Liver (tissue), 9 donors: ENCODE measurements around the gene TANGO6. TPM values are rescaled to one million over a fixed set of nuclear protein-coding genes. Genes with fewer than 3 reads are reported as not detected.

Source experiments
- DNase-seq: peaks from one replicate; pipeline ENCODE4 v3.0.0-alpha.2; 2017; ENCODE audit warnings: low spot score
- H3K27ac ChIP-seq, 2 donors: one replicate each; pipeline ENCODE4 v1.7.0; 2013; ENCODE audit warnings: inconsistent platforms in 2 of 2, low read length in 2 of 2, control low read depth in 1 of 2, low read depth in 1 of 2, mild to moderate bottlenecking in 1 of 2
- H3K27me3 ChIP-seq, 4 donors: one replicate each; pipeline versions ENCODE4 v1.6.1 to v1.7.0; 2013; ENCODE audit warnings: low read length in 3 of 4, inconsistent platforms in 1 of 4, mild to moderate bottlenecking in 1 of 4, moderate library complexity in 1 of 4; ENCODE audit not compliant: control insufficient read depth in 4 of 4, insufficient read depth in 4 of 4
- H3K36me3 ChIP-seq, 4 donors: one replicate each; pipeline versions ENCODE4 v1.6.1 to v1.7.0; 2013; ENCODE audit warnings: low read length in 3 of 4, mild to moderate bottlenecking in 3 of 4, low read depth in 1 of 4, moderate library complexity in 1 of 4; ENCODE audit not compliant: control insufficient read depth in 4 of 4, insufficient read depth in 3 of 4
- H3K4me1 ChIP-seq, 4 donors: one replicate each; pipeline versions ENCODE4 v1.6.1 to v1.7.0; 2013; ENCODE audit warnings: low read length in 3 of 4, mild to moderate bottlenecking in 3 of 4, moderate library complexity in 1 of 4; ENCODE audit not compliant: control insufficient read depth in 4 of 4, insufficient read depth in 4 of 4
- H3K4me3 ChIP-seq, 3 donors: one replicate each; pipeline versions ENCODE4 v1.6.1 to v1.7.0; 2013; ENCODE audit warnings: low read length in 3 of 3, control low read depth in 1 of 3, low read depth in 1 of 3, mild to moderate bottlenecking in 1 of 3
- H3K9ac ChIP-seq, 2 donors: one replicate each; pipeline ENCODE4 v1.7.0; 2013; ENCODE audit warnings: low read length in 2 of 2, mild to moderate bottlenecking in 2 of 2, moderate library complexity in 2 of 2, control low read depth in 1 of 2, low read depth in 1 of 2
- H3K9me3 ChIP-seq, 4 donors: one replicate each; pipeline versions ENCODE4 v1.6.1 to v1.7.0; 2013; ENCODE audit warnings: low read length in 3 of 4; ENCODE audit not compliant: control insufficient read depth in 4 of 4
- EGR1 ChIP-seq, 2 donors: IDR thresholded peaks; 2 replicates each; pipeline ENCODE4 v1.6.1; 2016 to 2018; ENCODE audit warnings: antibody characterized with exemption in 2 of 2, low read depth in 2 of 2
- FOXA1 ChIP-seq: IDR thresholded peaks from 2 replicates; pipeline ENCODE4 v1.6.1; 2016; ENCODE audit warnings: antibody characterized with exemption
- FOXA2 ChIP-seq: IDR thresholded peaks from 2 replicates; pipeline ENCODE4 v1.6.1; 2016; ENCODE audit warnings: antibody characterized with exemption
- GABPA ChIP-seq, 2 donors: IDR thresholded peaks in 1 of 2; conservative IDR thresholded peaks in 1 of 2; 2 replicates each; pipeline ENCODE4 v1.6.1; 2016; ENCODE audit warnings: antibody characterized with exemption in 2 of 2, mild to moderate bottlenecking in 1 of 2, moderate library complexity in 1 of 2
- HNF4A ChIP-seq, 2 donors: conservative IDR thresholded peaks; 2 replicates each; pipeline ENCODE4 v1.6.1; 2016; ENCODE audit warnings: antibody characterized with exemption in 2 of 2, mild to moderate bottlenecking in 2 of 2
- HNF4G ChIP-seq: IDR thresholded peaks from 2 replicates; pipeline ENCODE4 v1.6.1; 2016; ENCODE audit warnings: antibody characterized with exemption
- NR2F2 ChIP-seq: IDR thresholded peaks from 2 replicates; pipeline ENCODE4 v1.6.1; 2016; ENCODE audit warnings: antibody characterized with exemption
- RAD21 ChIP-seq, 2 donors: IDR thresholded peaks; 2 replicates each; pipeline ENCODE4 v1.6.1; 2016; ENCODE audit warnings: antibody characterized with exemption in 2 of 2, mild to moderate bottlenecking in 2 of 2
- RXRA ChIP-seq, 2 donors: IDR thresholded peaks; 2 replicates each; pipeline ENCODE4 v1.6.1; 2017 to 2018; ENCODE audit warnings: antibody characterized with exemption in 2 of 2, mild to moderate bottlenecking in 1 of 2
- SP1 ChIP-seq: IDR thresholded peaks from 2 replicates; pipeline ENCODE4 v1.6.1; 2018; ENCODE audit warnings: antibody characterized with exemption, mild to moderate bottlenecking
- TAF1 ChIP-seq: conservative IDR thresholded peaks from 2 replicates; pipeline ENCODE4 v1.6.1; 2016; ENCODE audit warnings: antibody characterized with exemption, mild to moderate bottlenecking
- YY1 ChIP-seq: IDR thresholded peaks from 2 replicates; pipeline ENCODE4 v1.6.1; 2016; ENCODE audit warnings: antibody characterized with exemption, mild to moderate bottlenecking
- WGBS: extraction: QIAGEN DNeasy Blood & Tissue Kit; methylation state at CpG from one replicate; pipeline ENCODE4 v1.1.7; 2013; 5-methylcytosine and 5-hydroxymethylcytosine counted together
- polyA plus RNA-seq, 2 donors: library from polyadenylated mRNA; stranded (reverse) in 1 of 2; unstranded in 1 of 2; fragments of 200-250 nt in 1 of 2; fragments of >200 nt in 1 of 2; fragmentation: Nextera tagmentation in 1 of 2; extraction: Ambion mirVana in 1 of 2; gene quantifications; one replicate each; pipeline versions ENCODE4 v1.2.1 to v1.2.3, GENCODE V29; 2013 to 2015
- total RNA-seq, 2 donors: library from RNA; depleted of rRNA; stranded (reverse); fragments of >200 nt; gene quantifications; one replicate each; pipeline ENCODE4 v1.2.3, GENCODE V29; 2014
- TF ChIP-seq, protein P1 (sequence below): IDR thresholded peaks from 2 replicates; pipeline ENCODE4 v1.6.1; 2016; ENCODE audit warnings: antibody characterized with exemption
- TF ChIP-seq, protein P2 (sequence below): IDR thresholded peaks from 2 replicates; pipeline ENCODE4 v1.6.1; 2016; ENCODE audit warnings: antibody characterized with exemption
- TF ChIP-seq, protein P3 (sequence below): IDR thresholded peaks from 2 replicates; pipeline ENCODE4 v1.6.1; 2016; ENCODE audit warnings: antibody characterized with exemption
- TF ChIP-seq, protein P4 (sequence below): fragments of 150-350 bp; IDR thresholded peaks from 2 replicates; pipeline ENCODE4 v1.5.1; 2017; ENCODE audit warnings: improper control_type of control experiment, low read depth, low read length; ENCODE audit not compliant: missing input control
- donor health status: healthy.
- donor health status: healthy.
- donor health status: healthy.
- donor health status: healthy.
- donor health status: healthy.

The TANGO6 gene
- total and polyA plus RNA-seq, 4 donors, result 6.8 to 40.6 (median 10.5) TPM

DNA sequence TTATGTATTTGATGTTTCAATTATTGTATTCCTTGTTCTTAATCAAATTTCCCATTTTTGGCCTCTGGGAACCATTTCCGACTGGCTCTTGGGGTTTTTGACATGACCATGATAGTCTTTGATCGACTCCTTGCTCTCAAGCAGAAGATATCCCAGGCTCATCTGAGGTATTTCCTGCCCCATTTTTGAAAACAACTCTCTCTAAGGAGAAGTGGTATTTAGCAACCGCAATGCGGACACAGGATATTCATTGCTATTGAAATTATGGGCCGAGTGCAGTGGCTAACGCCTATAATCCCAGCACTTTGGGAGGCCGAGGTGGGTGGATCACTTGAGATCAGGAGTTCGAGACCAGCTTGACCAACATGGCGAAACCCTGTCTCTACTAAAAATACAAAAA, 5.5 kb downstream of the TANGO6 start:
- no peak for DNase-seq
- Histone ChIP-seq H3K4me3 (no peak overlapping the region), H3K4me1 (peaks cover 2 to 12% (median 8%) of the 10 kb centered on the region in 4 donors), H3K9ac (no peak overlapping the region), H3K27ac (no peak overlapping the region), H3K36me3 (peaks cover 0 to 2% (median under 1%) of the 10 kb centered on the region in 4 donors), H3K27me3 (no peaks in the 10 kb centered on the region), H3K9me3 (no peaks in the 10 kb centered on the region)
- TF ChIP-seq FOXA1 (no peak), TAF1 (no peak), HNF4A (conservative IDR thresholded peaks at IDR 0.05) (no peak), GABPA (IDR thresholded peaks at IDR 0.05 in 1 of 2, conservative IDR thresholded peaks at IDR 0.05 in 1 of 2) (no peak), RXRA (IDR thresholded peaks at IDR 0.05) (no peak), SP1 (no peak), RAD21 (IDR thresholded peaks at IDR 0.05) (no peak), FOXA2 (no peak)
- TF ChIP-seq, protein P1, sequence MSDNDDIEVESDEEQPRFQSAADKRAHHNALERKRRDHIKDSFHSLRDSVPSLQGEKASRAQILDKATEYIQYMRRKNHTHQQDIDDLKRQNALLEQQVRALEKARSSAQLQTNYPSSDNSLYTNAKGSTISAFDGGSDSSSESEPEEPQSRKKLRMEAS, result no peak
- TF ChIP-seq, protein P2, sequence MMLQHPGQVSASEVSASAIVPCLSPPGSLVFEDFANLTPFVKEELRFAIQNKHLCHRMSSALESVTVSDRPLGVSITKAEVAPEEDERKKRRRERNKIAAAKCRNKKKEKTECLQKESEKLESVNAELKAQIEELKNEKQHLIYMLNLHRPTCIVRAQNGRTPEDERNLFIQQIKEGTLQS, result no peak
- 89% methylated on average over 9 of the region's 9 CpGs for WGBS

DNA sequence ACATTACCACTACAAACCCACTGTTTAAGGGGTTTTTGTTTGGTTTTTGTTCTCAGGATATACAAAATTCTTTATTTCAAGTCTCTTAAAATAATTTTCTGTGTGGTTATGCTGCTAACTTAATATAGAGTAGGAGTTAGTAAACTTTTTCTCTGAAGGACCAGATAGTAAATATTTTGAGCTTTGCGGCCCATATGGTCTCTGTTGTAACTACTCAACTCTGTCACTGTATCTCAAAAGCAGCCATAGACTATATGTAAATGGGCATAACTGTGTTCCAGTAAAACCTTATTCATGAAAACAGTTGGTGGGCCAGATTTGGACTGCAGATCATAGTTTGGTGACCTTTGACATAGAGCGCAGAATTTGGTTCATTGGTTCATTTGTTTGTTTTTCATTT, 7.2 kb downstream of the TANGO6 start:
- no peaks in the 10 kb centered on the region for H3K27me3 ChIP-seq
- H3K9me3 ChIP-seq, result no peaks in the 10 kb centered on the region
- H3K9ac ChIP-seq, result no peak overlapping the region
- peaks cover 0 to 3% (median 0%) of the 10 kb centered on the region in 4 donors for H3K4me1 ChIP-seq
- 91% methylated on average over 2 of the region's 2 CpGs for WGBS
- no peak overlapping the region for H3K4me3 ChIP-seq
- no peak for DNase-seq
- no peak overlapping the region for H3K27ac ChIP-seq
- H3K36me3 ChIP-seq, result peaks cover 0 to 3% (median under 1%) of the 10 kb centered on the region in 4 donors
- TF ChIP-seq HNF4A (conservative IDR thresholded peaks at IDR 0.05) (peak in 1 of 2 donors; percentile 16), YY1 (no peak), RXRA (IDR thresholded peaks at IDR 0.05) (no peak), HNF4G (no peak), NR2F2 (no peak), FOXA2 (no peak)
- TF ChIP-seq, protein P3, sequence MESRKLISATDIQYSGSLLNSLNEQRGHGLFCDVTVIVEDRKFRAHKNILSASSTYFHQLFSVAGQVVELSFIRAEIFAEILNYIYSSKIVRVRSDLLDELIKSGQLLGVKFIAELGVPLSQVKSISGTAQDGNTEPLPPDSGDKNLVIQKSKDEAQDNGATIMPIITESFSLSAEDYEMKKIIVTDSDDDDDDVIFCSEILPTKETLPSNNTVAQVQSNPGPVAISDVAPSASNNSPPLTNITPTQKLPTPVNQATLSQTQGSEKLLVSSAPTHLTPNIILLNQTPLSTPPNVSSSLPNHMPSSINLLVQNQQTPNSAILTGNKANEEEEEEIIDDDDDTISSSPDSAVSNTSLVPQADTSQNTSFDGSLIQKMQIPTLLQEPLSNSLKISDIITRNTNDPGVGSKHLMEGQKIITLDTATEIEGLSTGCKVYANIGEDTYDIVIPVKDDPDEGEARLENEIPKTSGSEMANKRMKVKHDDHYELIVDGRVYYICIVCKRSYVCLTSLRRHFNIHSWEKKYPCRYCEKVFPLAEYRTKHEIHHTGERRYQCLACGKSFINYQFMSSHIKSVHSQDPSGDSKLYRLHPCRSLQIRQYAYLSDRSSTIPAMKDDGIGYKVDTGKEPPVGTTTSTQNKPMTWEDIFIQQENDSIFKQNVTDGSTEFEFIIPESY, result no peak

DNA sequence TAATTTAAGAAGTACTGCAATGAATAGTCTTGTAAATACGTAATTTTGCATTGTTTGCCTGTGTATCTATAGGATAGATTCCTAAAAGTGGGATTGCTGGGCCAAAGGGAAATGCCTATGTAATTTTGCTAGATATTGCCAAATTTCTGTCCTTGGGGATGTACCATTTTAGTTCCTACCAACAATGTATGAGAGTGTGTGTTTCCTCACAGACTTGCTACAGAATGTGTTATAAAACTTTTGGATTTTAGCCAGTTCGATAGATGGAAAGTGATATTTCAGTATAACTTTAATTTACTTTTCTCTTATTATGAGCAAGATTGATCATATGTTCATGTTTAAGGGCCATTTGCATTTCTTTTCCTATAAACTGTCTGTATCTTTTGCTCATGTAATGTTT, 8.3 kb downstream of the TANGO6 start:
- Histone ChIP-seq H3K4me3 (no peak overlapping the region), H3K27me3 (no peaks in the 10 kb centered on the region), H3K4me1 (peaks cover 0 to 3% (median 0%) of the 10 kb centered on the region in 4 donors), H3K9me3 (no peaks in the 10 kb centered on the region), H3K9ac (no peak overlapping the region), H3K27ac (no peak overlapping the region), H3K36me3 (peaks cover 0 to 3% (median under 1%) of the 10 kb centered on the region in 4 donors)
- WGBS, result 95% methylated on average over 2 of the region's 2 CpGs
- DNase-seq, result no peak
- TF ChIP-seq RXRA (IDR thresholded peaks at IDR 0.05), result no peak
- no peak for TF ChIP-seq HNF4A (conservative IDR thresholded peaks at IDR 0.05)
- TF ChIP-seq FOXA2, result no peak
- TF ChIP-seq GABPA (IDR thresholded peaks at IDR 0.05 in 1 of 2, conservative IDR thresholded peaks at IDR 0.05 in 1 of 2), result no peak
- TF ChIP-seq, protein P2, result no peak
- TF ChIP-seq FOXA1, result no peak
- TF ChIP-seq, protein P1, result no peak
- no peak for TF ChIP-seq EGR1 (IDR thresholded peaks at IDR 0.05; ENCODE audit: low read depth in 2 of 2)
- no peak for TF ChIP-seq YY1
- no peak for TF ChIP-seq NR2F2
- TF ChIP-seq, protein P4, sequence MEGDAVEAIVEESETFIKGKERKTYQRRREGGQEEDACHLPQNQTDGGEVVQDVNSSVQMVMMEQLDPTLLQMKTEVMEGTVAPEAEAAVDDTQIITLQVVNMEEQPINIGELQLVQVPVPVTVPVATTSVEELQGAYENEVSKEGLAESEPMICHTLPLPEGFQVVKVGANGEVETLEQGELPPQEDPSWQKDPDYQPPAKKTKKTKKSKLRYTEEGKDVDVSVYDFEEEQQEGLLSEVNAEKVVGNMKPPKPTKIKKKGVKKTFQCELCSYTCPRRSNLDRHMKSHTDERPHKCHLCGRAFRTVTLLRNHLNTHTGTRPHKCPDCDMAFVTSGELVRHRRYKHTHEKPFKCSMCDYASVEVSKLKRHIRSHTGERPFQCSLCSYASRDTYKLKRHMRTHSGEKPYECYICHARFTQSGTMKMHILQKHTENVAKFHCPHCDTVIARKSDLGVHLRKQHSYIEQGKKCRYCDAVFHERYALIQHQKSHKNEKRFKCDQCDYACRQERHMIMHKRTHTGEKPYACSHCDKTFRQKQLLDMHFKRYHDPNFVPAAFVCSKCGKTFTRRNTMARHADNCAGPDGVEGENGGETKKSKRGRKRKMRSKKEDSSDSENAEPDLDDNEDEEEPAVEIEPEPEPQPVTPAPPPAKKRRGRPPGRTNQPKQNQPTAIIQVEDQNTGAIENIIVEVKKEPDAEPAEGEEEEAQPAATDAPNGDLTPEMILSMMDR, result no peak
- no peak for TF ChIP-seq RAD21 (IDR thresholded peaks at IDR 0.05)
- no peak for TF ChIP-seq TAF1
